GM21619 (cell line): ENCODE results near the gene KLHL36.
"Not testable (repeated sequence)": the region's sequence is repeated elsewhere in the genome, so short reads cannot be mapped to it uniquely, and the experiment has no call there.

Source experiments
- ATAC-seq: cut with Tn5 transposase; IDR thresholded peaks from one replicate; pipeline ENCODE4 v1.9.1; 2021; ENCODE audit not compliant: unreplicated experiment

Gene KLHL36

GRCh38 chr16:84667600-84668309 lies 19.4 kb downstream of the KLHL36 start:
- no peak for ATAC-seq

GRCh38 chr16:84670063-84670462 lies 21.8 kb downstream of the KLHL36 start:
- no peak for ATAC-seq

GRCh38 chr16:84672276-84673202 lies 24.2 kb downstream of the KLHL36 start:
- ATAC-seq, result no peak

GRCh38 chr16:84673203-84673535 lies 24.9 kb downstream of the KLHL36 start:
- no peak for ATAC-seq

GRCh38 chr16:84673561-84673960 lies 25.2 kb downstream of the KLHL36 start:
- ATAC-seq, result no peak

- no peak for ATAC-seq
Measured at GRCh38 chr16:84675423-84675822, 27.1 kb downstream of the KLHL36 start.

GRCh38 chr16:84675884-84676283 lies 27.6 kb downstream of the KLHL36 start:
- ATAC-seq, result no peak

GRCh38 chr16:84677017-84677803 lies 28.9 kb downstream of the KLHL36 start:
- ATAC-seq, result no peak

GRCh38 chr16:84677849-84678248 lies 29.5 kb downstream of the KLHL36 start:
- ATAC-seq, result no peak

- ATAC-seq, result no peak
Measured at GRCh38 chr16:84678541-84678940, 30.2 kb downstream of the KLHL36 start.

- ATAC-seq, result no peak
Measured at GRCh38 chr16:84680165-84680842, 32.0 kb downstream of the KLHL36 start.

GRCh38 chr16:84680843-84681629 lies 32.7 kb downstream of the KLHL36 start:
- ATAC-seq, result no peak

- ATAC-seq, result no peak
Measured at GRCh38 chr16:84683691-84684591, 35.6 kb downstream of the KLHL36 start.

- no peak for ATAC-seq
Measured at GRCh38 chr16:84684592-84684965, 36.3 kb downstream of the KLHL36 start.

GRCh38 chr16:84685210-84685609 lies 36.9 kb downstream of the KLHL36 start:
- no peak for ATAC-seq

GRCh38 chr16:84686707-84687298 lies 38.5 kb downstream of the KLHL36 start:
- no peak for ATAC-seq

GRCh38 chr16:84687715-84688114 lies 39.4 kb downstream of the KLHL36 start:
- ATAC-seq, result peak; percentile 90

GRCh38 chr16:84688163-84688562 lies 39.9 kb downstream of the KLHL36 start:
- ATAC-seq, result not testable (repeated sequence)

GRCh38 chr16:84689111-84689510 lies 40.8 kb downstream of the KLHL36 start:
- no peak for ATAC-seq
